GM19372 (cell line): ENCODE measurements around the gene PARL.

Experiments used
- ATAC-seq: cut with Tn5 transposase; IDR thresholded peaks from one replicate; pipeline ENCODE4 v1.9.1; 2021; ENCODE audit warnings: mild to moderate bottlenecking, low read depth, moderate library complexity; ENCODE audit not compliant: unreplicated experiment

PARL gene

GRCh38 chr3:183818706-183819624 is 65.7 kb downstream of the PARL start:
- no peak for ATAC-seq

GRCh38 chr3:183818041-183818620 is 66.5 kb downstream of the PARL start:
- no peak for ATAC-seq

GRCh38 chr3:183817639-183818038 is 67.0 kb downstream of the PARL start:
- ATAC-seq: no peak

- no peak for ATAC-seq
These were observed 67.8 kb downstream of the PARL start for GRCh38 chr3:183816681-183817510.

- ATAC-seq: no peak
These were observed 68.7 kb downstream of the PARL start for GRCh38 chr3:183815951-183816475.

- ATAC-seq: no peak
These were observed 69.1 kb downstream of the PARL start for GRCh38 chr3:183815563-183815940.

- ATAC-seq: no peak
These were observed 70.4 kb downstream of the PARL start for GRCh38 chr3:183814240-183814639.

- ATAC-seq: no peak
These were observed 71.8 kb downstream of the PARL start for GRCh38 chr3:183812761-183813445.

GRCh38 chr3:183811638-183812037 is 73.0 kb downstream of the PARL start:
- no peak for ATAC-seq

- ATAC-seq: no peak
These were observed 73.8 kb downstream of the PARL start for GRCh38 chr3:183810643-183811594.

GRCh38 chr3:183809270-183809669 is 75.4 kb downstream of the PARL start:
- no peak for ATAC-seq

GRCh38 chr3:183808355-183808754 is 76.3 kb downstream of the PARL start:
- ATAC-seq: no peak

GRCh38 chr3:183807881-183808280 is 76.8 kb downstream of the PARL start:
- no peak for ATAC-seq

- no peak for ATAC-seq
These were observed 77.4 kb downstream of the PARL start for GRCh38 chr3:183807209-183807728.

GRCh38 chr3:183802989-183803388 is 81.7 kb downstream of the PARL start:
- ATAC-seq: no peak

- ATAC-seq: no peak
These were observed 83.1 kb downstream of the PARL start for GRCh38 chr3:183801601-183802000.

- no peak for ATAC-seq
These were observed 84.3 kb downstream of the PARL start for GRCh38 chr3:183800243-183800863.

- ATAC-seq: no peak
These were observed 85.2 kb downstream of the PARL start for GRCh38 chr3:183799461-183799860.

GRCh38 chr3:183797996-183798395 is 86.7 kb downstream of the PARL start:
- no peak for ATAC-seq
